HCT116 (cell line): ENCODE measurements around the gene ZNF474. TPM values are rescaled to one million over a fixed set of nuclear protein-coding genes. Genes with fewer than 3 reads are reported as not detected.

ENCODE experiments used
- ATAC-seq: fragments of 200-7000 bp; cut with Tn5 transposase; 2 replicates; pipeline ENCODE4 v1.9.1; 2020; ENCODE audit warnings: mild to moderate bottlenecking, moderate library complexity
- BruUV-seq: library from RNA; stranded (reverse); fragments of 400-500 nt; replicated peaks from 2 replicates; lab custom pipeline; 2021; lab: Mats Ljungman, UMichigan
- CTCF ChIA-PET: fragments of 300-600 bp; sonication (Branson Sonifier 250); formaldehyde crosslinking; loops from one replicate; lab custom pipeline; 2021; ENCODE audit warnings: antibody characterized with exemption; lab: Charles Lee
- POLR2A ChIA-PET: fragments of 300-600, 350-600 bp; sonication (Branson Sonifier 250); formaldehyde crosslinking; loops from one replicate; lab custom pipeline; 2021; ENCODE audit warnings: antibody characterized with exemption; lab: Charles Lee
- RAD21 ChIA-PET, 2 experiments: fragments of 300-600 bp; sonication (Branson Sonifier 250); formaldehyde crosslinking; loops; one replicate each; lab custom pipeline; 2023; ENCODE audit warnings: low total read pairs in 2 of 2; ENCODE audit not compliant: uncharacterized antibody in 2 of 2, unreplicated experiment in 2 of 2, low non-redundant PET in 1 of 2; lab: Charles Lee
- DNase-seq: peaks from one replicate; pipeline ENCODE4 v3.0.0-alpha.2; 2010; ENCODE audit warnings: low read depth, low spot score
- H2AFZ ChIP-seq: fragments of 200-600 bp; shearing (Covaris generic), sonication (generic); 2 replicates; pipeline ENCODE4 v1.6.1; 2017; ENCODE audit warnings: low read depth, mixed run types, mixed read lengths, antibody characterized with exemption, low read length; ENCODE audit not compliant: poor library complexity, severe bottlenecking
- H3K27ac ChIP-seq: 2 replicates; pipeline ENCODE4 v1.5.1; 2012; ENCODE audit warnings: low read depth, low read length
- H3K27me3 ChIP-seq: fragments of 200-600 bp; sonication (generic); 2 replicates; pipeline ENCODE4 v1.6.1; 2016; ENCODE audit warnings: mixed run types, low read length, mixed read lengths; ENCODE audit not compliant: insufficient read depth
- H3K36me3 ChIP-seq, 2 experiments: fragments of 200-500 bp in 1 of 2; fragments of 200-600 bp in 1 of 2; sonication (Bioruptor generic) in 1 of 2; sonication (generic) in 1 of 2; 2 replicates each; pipeline versions ENCODE4 v1.5.1 to v1.6.1; 2014 to 2016; ENCODE audit warnings: low read length in 2 of 2, inconsistent platforms in 1 of 2, mixed read lengths in 1 of 2, mixed run types in 1 of 2; ENCODE audit not compliant: insufficient read depth in 2 of 2, control insufficient read depth in 1 of 2
- H3K4me1 ChIP-seq, 2 experiments: fragments of 200-600 bp in 1 of 2; sonication (generic) in 1 of 2; 2 replicates each; pipeline versions ENCODE4 v1.5.1 to v1.6.1; 2012 to 2017; ENCODE audit warnings: low read length in 2 of 2, inconsistent platforms in 1 of 2, mild to moderate bottlenecking in 1 of 2, mixed read lengths in 1 of 2, mixed run types in 1 of 2, moderate library complexity in 1 of 2; ENCODE audit not compliant: insufficient read depth in 2 of 2, control insufficient read depth in 1 of 2
- H3K4me2 ChIP-seq: fragments of 200-600 bp; sonication (generic); 2 replicates; pipeline ENCODE4 v1.6.1; 2017; ENCODE audit warnings: mixed run types, low read length, mixed read lengths
- H3K4me3 ChIP-seq, 2 experiments: fragments of 200-600 bp in 1 of 2; sonication (generic) in 1 of 2; replicated peaks in 1 of 2; 2 replicates each; pipeline ENCODE4 v1.5.1; 2011 to 2016; ENCODE audit warnings: low read length in 2 of 2, control low read depth in 1 of 2, low read depth in 1 of 2, mild to moderate bottlenecking in 1 of 2, mixed read lengths in 1 of 2, mixed run types in 1 of 2
- H3K79me2 ChIP-seq: fragments of 200-600 bp; sonication (generic); 2 replicates; pipeline ENCODE4 v1.6.1; 2017; ENCODE audit warnings: mild to moderate bottlenecking, mixed run types, low read length, moderate library complexity, mixed read lengths; ENCODE audit not compliant: insufficient read depth
- H3K9ac ChIP-seq: fragments of 200-600 bp; sonication (generic); 2 replicates; pipeline ENCODE4 v1.6.1; 2016; ENCODE audit warnings: low read length, mixed read lengths
- H3K9me2 ChIP-seq: fragments of 200-600 bp; sonication (generic), shearing (Covaris generic); 2 replicates; pipeline ENCODE4 v1.6.1; 2017; ENCODE audit warnings: mixed run types, mild to moderate bottlenecking, moderate library complexity; ENCODE audit not compliant: insufficient read depth
- H3K9me3 ChIP-seq, 2 experiments: fragments of 200-500 bp in 1 of 2; fragments of 200-600 bp in 1 of 2; sonication (Bioruptor generic) in 1 of 2; sonication (generic) in 1 of 2; 2 replicates each; pipeline ENCODE4 v1.6.1; 2014 to 2017; ENCODE audit warnings: low read length in 2 of 2, mixed read lengths in 2 of 2, inconsistent platforms in 1 of 2, low read depth in 1 of 2, mild to moderate bottlenecking in 1 of 2, mixed run types in 1 of 2, moderate library complexity in 1 of 2; ENCODE audit not compliant: control insufficient read depth in 1 of 2, insufficient read depth in 1 of 2
- H4K20me1 ChIP-seq: fragments of 200-600 bp; sonication (generic), shearing (Covaris generic); 2 replicates; pipeline ENCODE4 v1.6.1; 2017; ENCODE audit warnings: mixed run types, mild to moderate bottlenecking, moderate library complexity; ENCODE audit not compliant: insufficient read depth
- ATF3 ChIP-seq: IDR thresholded peaks from 2 replicates; pipeline ENCODE4 v1.6.1; 2012
- EZH2phosphoT487 ChIP-seq: fragments of 200-600 bp; IDR thresholded peaks from 2 replicates; pipeline ENCODE4 v1.6.1; 2018; ENCODE audit warnings: antibody characterized with exemption, borderline replicate concordance
- FOSL1 ChIP-seq: IDR thresholded peaks from 2 replicates; pipeline ENCODE4 v1.6.1; 2012; ENCODE audit warnings: low read depth
- JUND ChIP-seq: IDR thresholded peaks from 2 replicates; pipeline ENCODE4 v1.6.1; 2012
- MAX ChIP-seq: IDR thresholded peaks from 2 replicates; pipeline ENCODE4 v1.6.1; 2012
- POLR2AphosphoS5 ChIP-seq: IDR thresholded peaks from 2 replicates; pipeline ENCODE4 v1.6.1; 2011; ENCODE audit warnings: mild to moderate bottlenecking, low read depth, low read length, moderate library complexity
- RAD21 ChIP-seq: IDR thresholded peaks from 2 replicates; pipeline ENCODE4 v1.6.1; 2012; ENCODE audit warnings: low read depth, mild to moderate bottlenecking
- SIN3A ChIP-seq: IDR thresholded peaks from 2 replicates; pipeline ENCODE4 v1.6.1; 2012; ENCODE audit warnings: low read depth
- SP1 ChIP-seq: IDR thresholded peaks from 2 replicates; pipeline ENCODE4 v1.6.1; 2012; ENCODE audit warnings: low read depth
- ZFX ChIP-seq: fragments of 450-650 bp; IDR thresholded peaks from 2 replicates; pipeline ENCODE4 v1.6.1; 2017
- intact Hi-C: fragments of 100-400 bp; cut with micrococcal nuclease; formaldehyde crosslinking; loops from 2 replicates; pipeline ENCODE4 v1.10.0; 2022
- total RNA-seq: library from RNA; stranded (reverse); gene quantifications from one replicate; pipeline ENCODE4 v1.2.1, GENCODE V29; 2021; ENCODE audit not compliant: unreplicated experiment

The ZNF474 gene
- total RNA-seq, 1 experiment from 2014 or later, result 0.37 TPM

- Histone ChIP-seq H3K4me1 (no peaks in the 10 kb centered on the region), H3K9ac (no peak overlapping the region), H3K36me3 (no peaks in the 10 kb centered on the region), H3K4me2 (no peak overlapping the region), H4K20me1 (no peaks in the 10 kb centered on the region), H3K27me3 (no peaks in the 10 kb centered on the region), H3K4me3 (no peak overlapping the region), H3K79me2 (no peaks in the 10 kb centered on the region), H3K27ac (no peak overlapping the region), H3K9me2 (no peaks in the 10 kb centered on the region), H3K9me3 (no peaks in the 10 kb centered on the region), H2AFZ (no peak overlapping the region)
- intact Hi-C loops, result no loop called here
- CTCF ChIA-PET, result no interaction called here
- RAD21 ChIA-PET, result no interaction called here
- POLR2A ChIA-PET, result no interaction called here
- ATAC-seq (no peak), DNase-seq (no peak)
- TF ChIP-seq MAX, result no peak
- TF ChIP-seq ZFX, result no peak
- TF ChIP-seq RAD21, result no peak
- no peak for TF ChIP-seq SP1
- TF ChIP-seq SIN3A, result no peak
- no peak for TF ChIP-seq EZH2phosphoT487
- no peak for TF ChIP-seq POLR2AphosphoS5
- no TSS peak for BruUV-seq
Observed at GRCh38 chr5:122175091-122175490, 45.7 kb downstream of the ZNF474 start.

- ATAC-seq, result no peak
- Histone ChIP-seq H3K4me1 (no peaks in the 10 kb centered on the region), H3K27ac (no peak overlapping the region), H3K9ac (no peak overlapping the region), H3K9me2 (no peaks in the 10 kb centered on the region), H3K79me2 (no peaks in the 10 kb centered on the region), H3K4me3 (no peak overlapping the region), H4K20me1 (no peaks in the 10 kb centered on the region), H3K36me3 (no peaks in the 10 kb centered on the region), H2AFZ (no peak overlapping the region), H3K9me3 (no peaks in the 10 kb centered on the region), H3K27me3 (no peaks in the 10 kb centered on the region), H3K4me2 (no peak overlapping the region)
- RAD21 ChIA-PET, result no interaction called here
- TF ChIP-seq JUND, result no peak
- TF ChIP-seq FOSL1, result no peak
- TF ChIP-seq ATF3, result no peak
- no TSS peak for BruUV-seq
- CTCF ChIA-PET, result no interaction called here
- no peak for DNase-seq
- intact Hi-C loops, result no loop called here
- POLR2A ChIA-PET, result interaction anchor here (1.5 kb wide), 1 partner anchor 12 kb away, joined by 3 read pairs; no protein-coding TSS in a partner anchor
Observed at GRCh38 chr5:122175852-122176251, 46.5 kb downstream of the ZNF474 start.
